Stimulated activated CD4-positive, alpha-beta T cell treated with anti-CD3 and anti-CD28 coated beads, Interleukin-4, amount 100 ng/mL, for 48 hours (primary cell): ENCODE data around the gene AKT3.
"Not testable (repeated sequence)": the region's sequence is repeated elsewhere in the genome, so short reads cannot be mapped to it uniquely, and the experiment has no call there.

Source experiments
- DNase-seq, 2 donors: peaks; one replicate each; pipeline ENCODE4 v3.0.0-alpha.2; 2020; ENCODE audit warnings: low read depth in 2 of 2

Gene AKT3

GRCh38 chr1:243693800-243694199 lies 156.2 kb downstream of the AKT3 start:
- DNase-seq, result no peak

DNA sequence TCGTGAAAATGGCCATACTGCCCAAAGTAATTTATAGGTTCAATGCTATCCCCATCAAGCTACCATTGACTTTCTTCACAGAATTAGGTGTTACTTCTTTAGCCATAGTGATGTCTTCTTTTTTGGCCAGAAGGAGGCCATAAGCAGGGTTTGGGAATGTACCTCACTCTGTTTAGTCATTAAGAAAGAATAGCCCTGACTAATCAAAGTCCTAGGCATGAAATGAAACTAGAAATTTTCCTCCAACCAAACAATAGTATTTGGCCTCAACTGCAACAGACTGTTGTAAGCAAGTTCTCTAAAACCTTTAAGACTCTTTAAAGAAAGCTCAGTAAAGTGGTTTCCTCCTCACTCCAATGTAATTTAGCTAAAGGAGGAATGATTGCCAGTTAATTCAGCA lies 163.9 kb downstream of the AKT3 start:
- no peak for DNase-seq

DNA sequence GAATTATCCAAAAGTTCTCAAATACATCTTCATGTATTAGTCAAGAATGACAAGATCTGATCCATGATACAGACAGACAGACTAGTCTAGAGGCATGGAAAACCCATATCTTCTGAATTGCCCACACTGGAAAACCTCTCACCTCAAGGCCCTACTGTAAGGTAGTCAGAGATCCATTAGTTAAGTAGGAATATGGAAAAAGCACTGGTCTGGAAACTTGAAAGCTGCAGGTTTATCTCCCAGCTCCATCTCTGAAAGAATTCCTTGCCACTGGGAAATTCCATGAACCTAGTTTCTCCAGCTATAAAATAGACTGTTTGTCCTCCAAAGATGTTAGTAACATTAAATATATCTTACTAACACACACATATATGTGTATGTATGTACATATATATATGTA lies 169.2 kb downstream of the AKT3 start:
- no peak for DNase-seq

GRCh38 chr1:243672539-243673074 lies 177.4 kb downstream of the AKT3 start:
- DNase-seq, result no peak

GRCh38 chr1:243667591-243667990 lies 182.5 kb downstream of the AKT3 start:
- no peak for DNase-seq

- no peak for DNase-seq
These were observed 182.9 kb downstream of the AKT3 start for GRCh38 chr1:243667133-243667532.

GRCh38 chr1:243663651-243664050 lies 186.4 kb downstream of the AKT3 start:
- no peak for DNase-seq

GRCh38 chr1:243662169-243662568 lies 187.9 kb downstream of the AKT3 start:
- not testable (repeated sequence) for DNase-seq

DNA sequence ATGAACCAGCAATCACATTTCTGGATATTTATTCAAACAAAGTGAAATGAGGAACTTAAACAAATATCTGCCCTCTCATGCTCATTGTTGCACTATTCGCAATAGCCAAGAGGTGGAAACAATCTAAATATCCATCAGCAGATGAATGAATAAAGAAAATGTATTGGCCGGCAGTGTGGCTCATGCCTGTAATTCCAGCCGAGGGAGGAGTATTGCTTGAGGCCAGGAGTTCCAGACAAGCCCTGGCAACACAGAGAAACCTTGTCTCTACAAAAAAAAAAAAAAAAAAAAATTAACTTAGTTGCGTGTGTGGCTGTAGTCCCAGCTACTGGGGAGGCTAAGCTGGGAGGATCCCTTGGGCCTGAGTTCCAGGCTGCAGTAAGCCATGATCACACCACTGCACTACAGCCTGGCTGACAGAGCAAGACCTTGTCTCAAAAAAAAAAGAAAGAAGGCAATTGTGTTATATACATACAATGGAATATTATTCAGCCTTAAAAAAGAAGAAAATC lies 191.4 kb downstream of the AKT3 start:
- no peak for DNase-seq

DNA sequence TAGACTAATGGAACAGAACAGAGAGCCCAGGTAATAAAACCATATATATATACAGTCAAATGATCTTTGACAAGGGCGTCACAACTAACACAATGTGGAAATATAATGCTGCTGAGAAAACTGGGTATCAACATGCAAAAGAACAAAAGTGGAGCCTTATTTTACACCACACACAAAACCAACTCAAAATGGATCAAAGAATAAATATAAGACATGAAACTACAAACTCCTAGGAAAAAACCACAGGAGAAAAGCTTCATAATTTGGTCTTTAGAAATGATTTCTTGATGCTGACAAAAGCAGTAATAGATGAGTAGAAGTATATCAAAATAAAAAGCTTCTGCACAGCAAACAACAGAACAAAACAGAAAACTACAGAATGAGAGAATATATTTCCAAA lies 192.2 kb downstream of the AKT3 start:
- no peak for DNase-seq

- DNase-seq, result not testable (repeated sequence)
These were observed 200.5 kb downstream of the AKT3 start for GRCh38 chr1:243649530-243649929.

DNA sequence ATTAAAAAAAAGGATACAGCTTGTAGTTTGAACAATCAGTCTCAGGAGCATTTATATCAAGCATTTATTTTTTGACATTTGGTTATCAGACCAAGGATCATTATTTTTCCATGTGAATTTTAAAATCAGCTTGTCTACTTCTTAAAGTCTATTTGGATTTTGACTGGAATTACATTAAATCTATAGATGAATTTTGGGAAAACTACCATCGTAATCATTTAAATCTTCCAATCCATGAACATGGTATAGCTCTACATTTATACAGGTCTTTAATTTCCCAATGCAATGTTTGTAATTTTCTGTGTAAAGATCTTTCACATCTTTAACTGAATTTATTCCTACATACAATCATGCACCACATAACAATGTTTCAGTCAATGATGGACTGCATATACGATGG lies 203.2 kb downstream of the AKT3 start:
- no peak for DNase-seq

DNA sequence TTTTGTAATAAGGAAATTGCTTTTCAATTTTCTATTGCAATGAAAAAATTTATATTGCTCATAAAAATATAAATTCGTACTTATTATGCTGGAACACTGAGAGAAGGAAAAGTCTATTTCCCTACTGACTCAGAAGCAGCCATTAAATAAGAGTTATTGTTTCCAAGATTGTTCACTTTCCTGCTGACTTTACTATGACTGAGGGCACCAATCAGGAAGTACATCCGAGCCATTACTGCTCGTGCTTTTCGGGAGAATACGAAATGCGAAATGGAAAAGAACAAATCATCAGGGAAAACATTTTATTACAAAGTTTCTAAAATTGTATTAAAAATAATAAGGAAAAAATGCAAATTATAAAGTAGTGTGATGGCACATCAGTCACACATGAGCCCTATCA lies 204.8 kb downstream of the AKT3 start:
- DNase-seq, result no peak

- DNase-seq, result no peak
These were observed 207.1 kb downstream of the AKT3 start for GRCh38 chr1:243642936-243643335.

- no peak for DNase-seq
These were observed 210.9 kb downstream of the AKT3 start for GRCh38 chr1:243639027-243639658.

DNA sequence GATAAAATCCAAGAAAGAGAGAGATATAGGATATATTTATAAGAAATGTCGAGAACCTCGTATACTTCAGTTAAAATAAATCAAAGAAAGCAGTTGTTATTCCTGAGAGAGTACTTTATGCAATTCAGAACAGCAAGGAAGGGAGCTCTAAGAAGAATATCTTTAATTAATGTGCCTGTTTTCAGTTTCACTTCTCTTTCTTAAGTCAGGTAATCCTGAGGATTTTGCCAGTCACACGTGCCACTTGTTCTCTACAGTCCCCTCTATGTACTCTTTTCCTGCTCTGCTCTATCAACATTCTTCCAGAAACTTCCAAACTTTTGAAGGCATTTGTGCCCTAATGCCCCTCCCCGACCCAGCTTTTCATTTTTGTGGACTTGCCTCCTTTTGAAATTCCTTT lies 211.9 kb downstream of the AKT3 start:
- no peak for DNase-seq

DNA sequence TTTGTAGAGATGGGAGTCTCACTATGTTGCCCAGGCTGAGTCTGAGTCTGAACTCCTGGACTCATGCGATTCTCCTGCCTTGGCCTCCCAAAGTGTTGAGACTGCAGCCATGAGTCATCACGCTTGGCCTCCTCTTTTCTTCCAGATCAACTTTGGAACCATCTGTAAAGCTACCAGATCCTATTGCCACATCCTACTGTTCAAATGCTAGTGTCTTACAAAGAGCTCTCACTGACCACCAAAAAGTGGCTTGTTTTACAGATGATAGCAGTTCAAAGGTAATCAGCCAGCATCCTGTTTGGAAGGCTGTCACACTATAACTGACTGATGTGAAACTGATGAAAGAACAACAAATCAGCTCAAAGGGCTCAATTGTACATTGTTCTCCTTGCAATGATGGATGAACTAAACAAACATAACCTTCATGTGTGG lies 221.6 kb downstream of the AKT3 start:
- DNase-seq, result no peak

DNA sequence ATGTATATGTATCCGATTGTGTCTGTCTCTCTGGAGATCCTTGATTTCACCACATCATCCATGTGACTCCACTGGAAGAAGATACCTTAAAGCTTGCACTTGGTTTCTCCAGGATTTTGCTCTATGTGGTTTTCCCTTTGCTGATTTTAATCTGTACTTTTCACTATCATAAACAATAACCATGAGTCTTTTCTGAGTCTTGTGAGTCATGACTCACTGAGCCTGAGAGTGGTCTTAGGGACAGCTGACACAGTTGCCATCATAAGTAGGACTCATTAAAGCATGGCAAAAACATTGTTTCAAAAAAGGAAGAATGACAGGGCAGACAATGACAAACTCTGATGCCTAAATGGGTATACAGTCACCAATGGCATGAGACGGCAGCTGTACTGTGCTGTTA lies 226.2 kb downstream of the AKT3 start:
- no peak for DNase-seq

GRCh38 chr1:243621973-243622372 lies 228.1 kb downstream of the AKT3 start:
- DNase-seq, result no peak

GRCh38 chr1:243620096-243620495 lies 229.9 kb downstream of the AKT3 start:
- DNase-seq, result no peak

DNA sequence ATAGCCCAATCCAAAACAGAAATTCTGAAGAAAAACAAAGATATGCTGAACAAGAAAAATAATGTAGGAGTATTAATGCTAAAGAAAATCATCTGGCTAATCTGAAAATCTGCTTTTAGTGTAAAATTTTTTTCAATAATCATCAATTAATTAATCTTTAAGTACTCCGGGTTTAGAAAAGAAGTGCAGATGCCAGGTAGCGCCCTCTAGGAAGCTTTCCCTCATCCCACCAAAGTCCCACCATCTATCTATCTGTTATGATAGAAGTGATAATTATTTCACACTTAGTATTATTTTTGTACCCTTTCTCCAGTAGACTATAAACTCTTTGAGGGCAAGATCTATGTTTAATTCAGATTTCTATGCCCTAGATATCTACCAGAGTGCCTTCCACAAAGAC lies 240.3 kb downstream of the AKT3 start:
- no peak for DNase-seq

- DNase-seq, result no peak
These were observed 244.4 kb downstream of the AKT3 start for GRCh38 chr1:243605604-243606003.

DNA sequence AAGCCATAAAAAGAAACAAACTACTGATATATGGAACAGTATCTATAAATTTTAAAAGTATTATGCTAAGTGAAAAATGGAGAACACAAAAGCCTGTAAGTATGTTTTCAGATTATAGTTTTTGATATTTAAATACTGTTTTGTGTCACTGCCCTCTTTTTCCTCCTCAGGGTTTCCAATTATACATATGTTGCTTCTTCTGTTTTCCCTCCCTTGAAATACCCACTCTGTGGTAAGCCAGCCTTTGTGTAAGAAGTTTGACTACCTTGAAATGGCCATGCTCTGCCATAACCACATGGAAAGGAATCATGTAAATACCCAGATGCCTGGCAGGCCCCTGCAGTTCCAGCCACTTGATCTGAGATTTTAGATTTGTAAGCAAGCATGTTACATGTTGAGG lies 248.3 kb downstream of the AKT3 start:
- no peak for DNase-seq

- no peak for DNase-seq
These were observed 251.6 kb downstream of the AKT3 start for GRCh38 chr1:243598433-243598832.
